Measurements from ENCODE around the gene GRIP2.
A peak's percentile ranks its signal among the peaks of the same experiment; 100 is the strongest.

GRCh38 chr3:14460342-14461005 is 79.7 kb downstream of the GRIP2 start:
- TF ChIP-seq POLR2AphosphoS5 (IDR thresholded peaks at IDR 0.05) (peak; percentile 30 to 88), EP300 (IDR thresholded peaks at IDR 0.05) (no peak), CTCF (IDR thresholded peaks at IDR 0.05) (no peak)

Measured in esophagus muscularis mucosa (tissue), 4 donors.